NCI-H82 treated with DMSO at 0.1 percent for 48 hours (cell line): ENCODE results near the gene WBP4.
"Not testable (repeated sequence)": the region's sequence is repeated elsewhere in the genome, so short reads cannot be mapped to it uniquely, and the experiment has no call there.

ENCODE experiments used
- DNase-seq: peaks from one replicate; lab custom pipeline; 2025; ENCODE audit not compliant: unreplicated experiment; lab: John Stamatoyannopoulos, UW

WBP4 gene

GRCh38 chr13:41061075-41061913, at the start of gene WBP4:
Gene WBP4, plus strand, starts transcription at chr13:41061509. Its CDS starts 165 bp downstream, at chr13:41061674.
- peak; percentile 94 for DNase-seq

GRCh38 chr13:41012536-41012935, 48.8 kb upstream of the WBP4 start:
- DNase-seq, result no peak

GRCh38 chr13:41013835-41014234, 47.5 kb upstream of the WBP4 start:
- DNase-seq, result no peak

- no peak for DNase-seq
Measured at GRCh38 chr13:41015920-41016319, 45.4 kb upstream of the WBP4 start.

- no peak for DNase-seq
Measured at GRCh38 chr13:41017159-41017558, 44.1 kb upstream of the WBP4 start.

- DNase-seq, result no peak
Measured at GRCh38 chr13:41017817-41018601, 43.3 kb upstream of the WBP4 start.

- no peak for DNase-seq
Measured at GRCh38 chr13:41018602-41018948, 42.7 kb upstream of the WBP4 start.

GRCh38 chr13:41019011-41019487, 42.3 kb upstream of the WBP4 start, which contains the start of gene ELF1:
Gene ELF1, minus strand, starts transcription at chr13:41019316. Its CDS starts 37,262 bp downstream, at chr13:40982054.
- no peak for DNase-seq

- no peak for DNase-seq
Measured at GRCh38 chr13:41019578-41020347, 41.5 kb upstream of the WBP4 start.

GRCh38 chr13:41025518-41025917, 35.8 kb upstream of the WBP4 start:
- peak; percentile 61 for DNase-seq

GRCh38 chr13:41026788-41027187, 34.5 kb upstream of the WBP4 start:
- no peak for DNase-seq

GRCh38 chr13:41028051-41028450, 33.3 kb upstream of the WBP4 start:
- no peak for DNase-seq

GRCh38 chr13:41029629-41030028, 31.7 kb upstream of the WBP4 start:
- DNase-seq, result no peak

GRCh38 chr13:41032691-41033376, 28.5 kb upstream of the WBP4 start:
- DNase-seq, result no peak

GRCh38 chr13:41034382-41034781, 26.9 kb upstream of the WBP4 start:
- DNase-seq, result no peak

GRCh38 chr13:41034881-41035280, 26.4 kb upstream of the WBP4 start:
- no peak for DNase-seq

GRCh38 chr13:41036557-41036956, 24.8 kb upstream of the WBP4 start:
- DNase-seq, result not testable (repeated sequence)

GRCh38 chr13:41039746-41040145, 21.6 kb upstream of the WBP4 start:
- DNase-seq, result no peak

- no peak for DNase-seq
Measured at GRCh38 chr13:41040584-41041334, 20.6 kb upstream of the WBP4 start.

GRCh38 chr13:41042419-41042818, 18.9 kb upstream of the WBP4 start:
- DNase-seq, result not testable (repeated sequence)
